NK-92 (cell line): Measurements from ENCODE around the gene TXNDC12.
"Not testable (repeated sequence)": the region's sequence is repeated elsewhere in the genome, so short reads cannot be mapped to it uniquely, and the experiment has no call there.

Experiments used
- DNase-seq: peaks from one replicate; lab custom pipeline; 2025; ENCODE audit not compliant: unreplicated experiment; lab: John Stamatoyannopoulos, UW

Gene TXNDC12

DNA sequence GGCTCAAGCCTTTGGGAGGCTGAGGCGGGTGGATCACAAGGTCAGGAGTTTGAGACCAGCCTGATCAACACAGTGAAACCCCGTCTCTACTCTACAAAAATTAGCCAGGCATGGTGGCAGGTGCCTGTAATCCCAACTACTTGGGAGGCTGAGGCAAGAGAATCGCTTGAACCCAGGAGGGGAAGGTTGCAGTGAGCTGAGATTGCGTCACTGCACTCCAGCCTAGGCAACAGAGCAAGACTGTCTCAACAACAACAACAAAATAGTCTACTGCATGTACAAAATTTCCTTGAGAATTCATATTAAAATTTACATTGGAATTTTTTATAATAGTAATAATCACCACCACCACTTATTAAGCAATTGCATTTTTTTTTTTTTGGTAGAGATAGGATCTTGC lies 5.7 kb downstream of the TXNDC12 start:
- DNase-seq, result not testable (repeated sequence)

DNA sequence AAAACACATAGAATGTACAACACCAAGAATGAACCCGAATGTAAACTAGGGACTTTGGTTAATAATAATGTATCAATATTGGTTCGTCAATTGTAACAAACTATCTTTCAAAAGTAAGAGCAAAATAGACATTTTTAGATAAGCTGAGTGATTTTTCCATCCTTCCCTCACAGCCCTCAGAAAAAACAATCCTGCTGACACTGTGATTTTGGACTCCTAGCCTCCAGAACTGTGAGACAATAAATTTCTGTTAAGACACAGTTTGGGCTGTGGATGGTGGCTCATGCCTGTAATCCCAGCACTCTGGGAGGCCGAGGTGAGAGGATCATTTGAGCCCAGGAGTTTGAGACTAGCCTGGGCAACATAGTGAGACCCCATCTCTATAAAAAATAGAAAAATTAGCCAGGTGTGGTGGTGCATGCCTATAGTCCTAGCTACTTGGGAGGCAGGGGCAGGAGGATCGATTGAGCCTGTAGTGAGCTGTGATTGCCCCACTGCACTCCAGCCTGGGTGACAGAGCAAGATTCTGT lies 9.3 kb downstream of the TXNDC12 start:
- DNase-seq, result not testable (repeated sequence)

DNA sequence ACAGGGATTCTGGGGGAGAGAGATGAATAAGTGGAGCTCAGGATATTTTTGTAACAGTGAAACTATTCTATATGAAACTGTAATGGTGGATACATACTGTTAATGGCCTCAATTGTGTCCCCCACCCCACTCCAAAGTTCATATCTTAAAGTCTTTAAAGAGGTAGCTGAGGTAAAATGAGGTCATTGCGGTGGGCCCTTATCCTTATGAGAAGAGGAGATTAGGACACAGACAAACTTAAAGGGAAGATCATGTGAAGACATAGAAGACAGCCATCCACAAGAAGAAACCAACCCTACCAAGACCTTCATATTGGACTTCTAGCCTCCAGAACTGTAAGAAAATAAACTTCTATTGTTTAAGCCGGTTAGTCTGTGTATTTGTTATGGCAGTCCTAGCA lies 9.8 kb downstream of the TXNDC12 start:
- no peak for DNase-seq

DNA sequence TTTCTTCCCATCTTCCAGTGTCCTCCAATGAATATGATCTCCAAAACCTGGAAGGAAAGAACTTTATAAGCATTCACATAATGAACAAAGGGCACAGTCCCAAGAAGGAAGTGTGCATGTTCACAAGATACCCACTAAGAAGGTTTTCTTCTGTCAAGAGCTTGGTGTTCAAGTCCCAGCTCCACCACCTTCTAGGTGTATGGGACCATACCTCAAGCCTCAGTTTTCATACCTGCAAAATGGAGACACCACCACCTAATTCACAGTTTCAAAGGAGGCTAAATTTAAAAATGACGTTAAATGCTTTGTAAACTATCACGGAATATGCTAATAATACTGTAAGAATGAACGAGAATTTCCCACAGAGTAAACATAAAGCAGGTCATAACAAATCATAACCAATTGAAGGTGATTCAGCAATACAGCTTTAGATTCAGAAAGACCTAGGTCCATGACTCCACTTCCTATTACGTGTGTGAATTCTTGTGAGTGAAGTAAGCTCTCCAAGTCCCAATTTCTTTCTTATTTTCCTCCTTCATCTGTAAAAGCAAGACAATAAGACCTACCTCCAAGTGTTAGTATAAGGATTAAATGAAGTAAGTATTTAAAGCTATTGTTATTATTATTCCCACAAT lies 13.3 kb downstream of the TXNDC12 start:
- no peak for DNase-seq

DNA sequence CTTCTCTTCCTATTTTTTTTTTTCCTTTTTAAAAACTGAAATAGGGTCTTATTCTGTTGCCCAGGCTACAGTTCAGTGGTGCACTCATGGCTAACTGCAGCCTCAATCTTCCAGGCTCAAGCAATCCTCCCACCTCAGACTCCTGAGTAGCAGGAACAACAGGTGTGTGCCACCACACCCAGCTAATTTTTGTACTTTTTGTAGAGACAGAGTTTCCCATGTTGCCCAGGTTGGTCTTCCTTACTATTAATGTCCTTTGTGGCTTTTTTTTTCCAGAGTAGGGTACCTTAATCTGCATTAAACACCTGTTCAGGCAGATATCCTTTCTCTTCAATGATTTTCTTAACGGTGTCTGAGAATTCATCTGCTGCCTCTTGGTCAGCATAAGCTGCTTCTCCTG lies 17.1 kb downstream of the TXNDC12 start:
- no peak for DNase-seq

DNA sequence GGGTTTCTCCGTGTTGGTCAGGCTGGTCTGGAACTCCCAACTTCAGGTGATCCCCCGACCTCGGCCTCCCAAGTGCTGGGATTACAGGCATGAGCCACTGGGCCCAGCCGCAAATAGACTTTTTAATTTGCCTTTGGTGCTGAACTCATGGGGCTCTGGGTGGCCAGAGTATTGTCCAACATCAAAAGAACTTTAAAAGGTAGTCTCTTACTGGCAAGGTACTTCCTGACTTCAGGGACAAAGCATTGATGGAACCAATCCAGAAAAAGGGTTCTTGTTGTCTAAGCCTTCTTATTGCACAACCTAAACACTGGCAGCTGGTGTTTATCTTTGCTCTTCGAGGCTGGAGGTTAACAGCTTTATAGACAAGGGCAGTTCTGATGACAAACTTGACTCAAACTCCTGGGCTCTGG lies 17.6 kb downstream of the TXNDC12 start:
- DNase-seq, result no peak

DNA sequence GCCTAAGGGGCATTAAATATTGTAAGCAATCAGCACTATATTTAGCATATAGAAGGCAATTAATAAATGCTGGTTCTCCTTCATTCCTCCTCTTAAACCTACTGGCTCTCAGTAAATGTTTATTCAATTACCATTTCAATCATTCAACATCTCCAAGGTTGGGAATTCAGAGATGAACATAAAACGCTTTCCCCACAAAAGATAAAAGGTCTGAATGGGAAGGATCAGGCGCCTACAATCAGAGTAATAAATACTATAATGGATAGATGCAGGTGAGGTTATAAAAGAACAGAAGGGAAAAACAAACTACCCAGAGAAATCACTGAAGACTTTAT lies 21.0 kb downstream of the TXNDC12 start:
- no peak for DNase-seq

DNA sequence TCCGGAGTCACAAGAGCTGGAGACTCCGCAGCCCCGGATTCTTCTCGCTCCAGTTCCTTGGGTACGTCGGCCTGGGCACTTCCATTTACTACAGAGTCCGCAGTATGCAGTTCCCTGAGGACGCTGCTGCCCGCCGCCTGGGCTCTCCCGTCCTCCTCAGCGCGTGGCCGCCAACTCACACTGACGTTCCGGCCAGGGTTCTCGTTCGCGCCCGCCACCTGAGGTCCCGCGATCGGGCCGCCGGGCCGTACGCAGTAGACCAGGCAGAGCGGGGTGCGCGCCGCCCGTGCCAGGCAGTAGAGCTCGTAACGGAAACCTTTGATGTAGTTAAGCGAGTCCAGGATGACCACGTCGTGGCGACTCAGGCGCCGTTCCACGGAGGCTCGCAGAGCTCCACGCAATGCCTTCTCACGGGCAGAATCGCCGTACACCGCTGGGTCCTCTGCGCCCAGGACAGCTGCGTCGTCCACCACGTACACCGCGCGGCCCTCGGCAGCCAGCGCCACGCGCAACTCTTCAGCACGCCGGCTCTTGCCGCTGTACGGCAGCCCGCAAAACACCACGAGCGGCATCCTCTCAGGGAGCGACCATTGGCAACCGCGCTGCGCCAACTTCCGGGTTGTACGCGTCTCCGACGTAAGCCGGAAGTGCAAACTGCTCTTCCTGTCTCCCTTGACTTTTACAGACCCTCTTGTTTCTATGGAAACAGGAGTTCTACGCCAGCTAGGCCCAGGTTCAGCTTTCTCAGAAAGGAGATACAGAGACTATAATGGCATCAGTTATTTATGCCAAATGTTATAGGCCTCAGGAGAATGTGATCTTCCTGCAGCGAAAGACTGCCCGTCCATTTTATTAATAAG lies 21.6 kb downstream of the TXNDC12 start, which contains the start of gene KTI12:
Gene KTI12 (minus strand): TSS at position 621 of the 860 bp plus-strand sequence. CDS start 49 bp downstream, at position 572.
- DNase-seq, result peak; percentile 31

DNA sequence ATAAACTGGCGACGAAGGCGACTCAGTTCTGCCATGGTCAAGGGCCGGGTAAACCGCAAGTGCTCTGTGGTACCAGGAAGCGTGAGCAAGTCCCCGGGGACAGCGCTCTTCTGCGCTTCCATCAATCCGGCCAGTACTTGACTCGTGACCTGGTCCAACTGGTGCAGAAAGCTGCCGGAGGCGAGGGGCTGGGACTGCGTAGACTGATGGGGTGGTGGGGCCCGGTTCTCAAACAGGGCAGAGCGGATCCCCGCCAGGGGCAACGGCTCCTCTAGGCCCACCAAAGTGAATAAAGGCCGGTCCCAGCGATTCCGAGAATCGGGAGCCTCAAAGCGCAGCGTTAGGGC lies 22.2 kb downstream of the TXNDC12 start:
- DNase-seq, result no peak

DNA sequence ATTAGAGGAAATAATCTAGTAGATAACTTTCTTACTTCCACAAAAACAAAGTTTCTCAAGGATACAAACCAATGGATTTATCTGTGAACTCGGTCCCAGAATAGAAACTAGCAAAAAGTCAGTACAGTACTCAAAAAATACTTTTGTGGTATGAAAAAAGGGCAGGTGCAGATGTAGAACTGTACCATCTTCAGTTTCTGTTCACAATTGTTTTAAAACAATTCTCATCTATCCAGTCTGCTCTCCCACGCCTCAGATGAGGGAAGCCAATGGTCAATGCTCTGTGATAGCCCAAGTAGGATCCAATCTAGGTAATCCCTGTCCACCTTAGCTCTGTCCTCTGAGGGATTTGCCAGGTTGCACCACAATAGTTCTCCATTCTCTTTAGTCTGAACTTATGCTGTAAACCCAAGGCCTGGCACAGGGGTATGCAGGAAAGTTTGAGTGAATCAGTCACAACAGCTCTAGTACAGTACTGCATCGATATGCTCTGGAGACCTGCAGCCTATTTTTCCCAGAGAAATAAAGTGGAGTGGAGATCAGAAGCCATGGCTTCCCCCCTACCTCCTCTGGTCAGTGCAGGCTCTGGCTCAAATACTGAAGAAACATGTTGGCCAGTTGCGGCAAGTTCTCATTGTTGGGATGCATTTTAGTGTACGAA lies 22.7 kb downstream of the TXNDC12 start:
- no peak for DNase-seq

DNA sequence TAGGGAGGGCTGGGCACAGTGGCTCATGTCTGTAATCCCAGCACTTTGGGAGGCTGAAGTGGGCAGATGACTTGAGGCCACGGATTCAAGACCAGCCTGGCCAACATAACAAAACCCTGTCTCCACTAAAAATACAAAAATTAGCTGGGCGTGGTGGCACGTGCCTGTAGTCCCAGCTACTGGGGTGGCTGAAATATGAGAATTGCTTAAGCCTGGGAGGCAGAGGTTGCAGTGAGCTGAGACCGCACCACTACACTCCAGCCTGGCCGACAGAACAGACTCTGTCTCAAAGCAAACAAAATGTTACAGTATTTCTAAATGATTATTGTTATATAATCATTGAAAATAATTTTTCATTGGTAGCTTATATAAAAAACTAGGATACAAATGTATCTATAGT lies 26.2 kb downstream of the TXNDC12 start:
- DNase-seq, result not testable (repeated sequence)

DNA sequence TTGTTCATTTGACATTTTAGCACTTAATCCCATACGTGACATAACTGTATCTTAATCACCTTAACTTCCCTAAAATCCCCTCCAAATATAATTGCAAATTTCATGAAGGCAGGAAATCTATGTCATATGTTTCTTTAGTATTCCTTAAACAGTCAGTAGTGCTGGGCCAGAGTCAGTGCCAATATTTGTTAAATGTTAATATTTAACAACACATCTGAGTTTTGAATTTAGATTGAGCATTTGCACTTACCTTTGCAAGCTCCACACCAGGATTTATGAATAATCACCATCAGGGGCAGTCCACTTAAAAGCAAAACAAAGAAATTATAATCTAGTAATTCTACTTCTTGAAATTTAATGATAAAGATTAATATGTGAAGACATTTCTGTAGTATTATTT lies 26.7 kb downstream of the TXNDC12 start:
- no peak for DNase-seq

DNA sequence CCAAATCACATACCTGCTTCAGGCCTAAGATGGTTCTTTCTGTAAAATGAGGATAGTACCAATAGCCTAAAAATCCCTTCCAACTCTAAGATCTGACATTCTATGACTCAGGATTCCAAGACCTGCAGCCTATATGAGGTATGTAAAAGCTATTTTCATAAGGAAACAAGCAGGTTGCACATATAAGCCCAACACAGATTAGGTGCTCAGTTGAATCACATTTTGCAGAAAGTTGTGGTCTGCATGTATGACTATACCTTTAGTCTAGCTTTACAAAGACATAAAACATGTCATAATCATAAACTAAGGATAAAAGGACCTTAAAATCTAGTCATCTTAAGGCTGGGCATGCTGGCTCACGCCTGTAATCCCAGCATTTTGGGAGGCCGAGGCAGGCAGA lies 28.7 kb downstream of the TXNDC12 start:
- DNase-seq, result no peak

DNA sequence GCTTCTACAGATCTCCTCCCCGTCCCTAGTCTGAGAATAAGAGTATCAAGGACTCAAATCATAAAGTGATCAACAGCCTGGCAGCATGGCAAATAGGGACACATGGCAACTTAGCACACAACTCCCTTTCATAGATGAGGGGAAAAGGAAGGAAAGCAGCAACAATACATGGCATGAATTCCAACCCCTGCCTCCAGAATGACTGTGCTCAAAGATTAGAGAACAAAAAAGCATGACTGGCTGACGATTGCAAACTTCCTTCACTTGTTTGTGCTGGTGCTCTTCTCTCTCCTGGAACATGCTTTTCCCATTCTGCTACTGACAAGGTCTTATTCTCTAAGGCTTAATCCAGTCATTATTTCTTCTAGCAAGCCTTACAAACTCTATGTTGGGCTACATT lies 32.9 kb downstream of the TXNDC12 start:
- no peak for DNase-seq

DNA sequence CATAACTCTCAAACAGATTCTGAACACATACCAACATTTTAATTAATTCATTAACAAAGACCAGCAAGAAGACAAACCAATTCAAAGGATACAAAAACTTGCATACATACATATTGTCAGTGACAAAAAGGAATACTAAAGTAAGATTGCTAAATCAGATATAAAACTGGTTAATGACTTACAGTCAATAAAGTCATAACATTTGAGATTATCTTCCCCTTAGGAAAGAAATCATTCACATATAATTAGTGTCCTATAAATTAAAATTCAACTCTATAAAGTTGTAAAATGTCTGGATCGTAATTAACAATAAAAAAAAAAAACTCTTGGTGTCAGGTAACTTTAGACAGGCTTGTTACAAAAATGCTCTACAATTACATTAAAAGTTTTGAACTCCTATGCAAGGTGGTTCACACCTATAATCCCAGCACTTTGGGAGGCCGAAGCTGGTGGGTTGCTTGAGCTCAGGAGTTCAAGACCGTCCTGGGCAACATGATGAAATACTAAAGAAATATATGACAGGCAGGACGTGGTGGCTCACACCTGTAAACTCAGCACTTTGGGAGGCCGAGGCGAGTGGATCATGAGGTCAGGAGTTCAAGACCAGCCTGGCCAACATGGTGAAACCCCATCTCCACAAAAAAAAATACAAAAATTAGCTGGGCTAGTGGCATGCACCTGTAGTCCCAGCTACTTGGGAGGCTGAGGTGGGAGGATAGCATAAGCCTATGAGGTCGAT lies 46.8 kb downstream of the TXNDC12 start:
- no peak for DNase-seq

DNA sequence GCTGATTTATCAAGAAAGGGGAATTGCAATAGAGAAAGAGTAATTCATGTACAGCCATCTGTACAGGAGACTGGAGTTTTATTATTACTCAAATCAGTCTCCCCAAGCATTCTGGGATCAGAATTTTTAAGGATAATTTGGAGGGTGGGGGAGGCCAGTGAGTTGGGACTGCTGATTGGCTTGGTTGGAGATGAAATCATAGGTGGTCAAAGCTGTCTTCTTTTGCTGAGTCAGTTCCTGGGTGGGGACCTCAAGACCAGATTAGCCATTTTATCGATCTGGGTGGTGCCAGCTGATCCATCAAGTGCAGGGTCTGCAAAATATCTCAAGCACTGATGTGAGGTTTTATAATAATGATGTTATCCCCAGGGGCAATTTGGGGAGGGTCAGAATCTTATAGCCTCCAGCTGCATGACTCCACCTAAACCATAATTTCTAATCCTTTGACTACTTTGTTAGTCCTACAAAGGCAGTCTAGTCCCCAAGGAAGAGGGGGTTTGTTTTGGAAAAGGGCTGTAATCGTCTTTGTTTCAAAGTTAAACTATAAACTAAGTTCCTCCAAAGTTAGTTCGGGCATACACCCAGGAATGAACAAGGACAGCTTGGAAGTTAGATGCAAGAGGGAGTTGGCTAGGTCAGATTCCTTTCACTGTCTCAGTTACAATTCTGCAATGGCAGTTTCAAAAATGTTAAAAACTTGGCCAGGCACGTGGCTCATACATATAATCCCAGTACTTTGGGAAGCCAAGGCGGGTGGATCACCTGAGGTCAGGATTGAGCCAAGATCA lies 47.6 kb downstream of the TXNDC12 start:
- no peak for DNase-seq

DNA sequence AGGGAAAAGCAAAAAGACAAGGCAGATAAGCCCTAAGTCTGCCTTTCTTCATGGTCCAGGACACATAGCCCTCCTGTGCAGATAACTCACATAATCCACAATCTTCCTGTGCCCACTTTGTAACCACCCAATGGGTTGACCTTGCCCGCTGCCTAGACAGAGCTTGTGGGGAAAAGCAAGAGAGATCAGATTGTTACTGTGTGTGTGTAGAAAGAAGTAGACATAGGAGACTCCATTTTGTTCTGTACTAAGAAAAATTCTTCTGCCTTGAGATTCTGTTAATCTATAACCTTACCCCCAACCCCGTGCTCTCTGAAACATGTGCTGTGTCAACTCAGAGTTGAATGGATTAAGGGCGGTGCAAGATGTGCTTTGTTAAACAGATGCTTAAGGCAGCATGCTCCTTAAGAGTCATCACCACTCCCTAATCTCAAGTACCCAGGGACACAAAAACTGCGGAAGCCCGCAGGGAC lies 48.9 kb downstream of the TXNDC12 start:
- DNase-seq, result not testable (repeated sequence)

DNA sequence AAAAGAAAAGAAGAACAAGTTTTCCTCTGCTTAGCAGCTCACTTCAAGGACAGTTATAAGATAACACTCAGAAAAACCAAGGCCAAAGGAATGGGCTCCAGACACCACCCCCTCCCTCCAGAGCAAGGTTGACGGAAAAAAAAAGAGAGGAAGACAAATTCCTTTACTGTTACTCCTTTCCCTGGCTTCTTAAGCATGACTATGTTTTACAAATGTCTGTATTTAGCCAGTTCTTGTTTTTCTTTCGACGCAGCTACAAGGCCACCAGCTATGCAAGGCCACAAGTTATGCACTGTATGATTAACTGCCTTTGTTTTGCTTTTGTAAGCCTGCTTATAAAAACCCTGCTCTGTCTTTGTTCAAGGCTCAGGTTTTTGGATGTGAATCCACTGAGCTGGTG lies 49.4 kb downstream of the TXNDC12 start:
- DNase-seq, result not testable (repeated sequence)

DNA sequence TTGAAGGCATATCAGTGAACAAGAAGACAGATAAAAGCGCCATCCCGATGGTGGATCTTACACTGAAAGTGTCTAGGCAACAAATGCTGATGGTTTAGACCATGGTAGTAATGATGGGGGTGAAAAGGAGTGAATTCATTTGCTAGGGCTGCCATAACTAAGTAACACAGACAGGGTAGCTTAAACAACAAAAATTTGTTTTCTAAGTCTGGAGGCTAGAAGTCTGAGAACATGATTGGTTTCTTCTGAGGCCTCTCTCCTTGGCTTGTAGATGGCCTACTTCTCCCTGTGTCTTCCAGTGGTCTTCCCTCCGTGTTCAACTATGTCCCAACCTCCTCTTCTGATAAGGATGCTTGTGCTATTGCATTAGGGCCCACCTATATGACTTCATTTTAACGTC lies 51.1 kb downstream of the TXNDC12 start:
- no peak for DNase-seq
